GM13977 (cell line): ENCODE data around the gene NRAP.

ENCODE experiments used
- DNase-seq: peaks from one replicate; pipeline ENCODE4 v3.0.0; 2012; ENCODE audit warnings: low spot score
- CTCF ChIP-seq: IDR thresholded peaks from 2 replicates; pipeline ENCODE4 v1.5.1; 2012; ENCODE audit warnings: mild to moderate bottlenecking, control low read depth; ENCODE audit not compliant: insufficient read depth; ENCODE audit errors: extremely low read depth, missing control alignments
- in situ Hi-C: fragments of 300-500 bp; cut with MboI; formaldehyde crosslinking; loops from one replicate; pipeline ENCODE4 v1.12.0; 2022; ENCODE audit warnings: low sequenced_read_pairs, low pct_unique_long_range_greater_than_20kb, mixed read lengths, inconsistent platforms; ENCODE audit not compliant: unreplicated experiment

Gene NRAP

GRCh38 chr10:113709221-113709838, 45.5 kb upstream of the NRAP start:
- in situ Hi-C loops, result loop anchor here (25.0 kb wide), 1 partner anchor 403 kb away; no protein-coding TSS in a partner anchor
- TF ChIP-seq CTCF, result no peak
- DNase-seq, result no peak

GRCh38 chr10:113708640-113709039, 44.8 kb upstream of the NRAP start:
- no peak for TF ChIP-seq CTCF
- in situ Hi-C loops, result loop anchor here (25.0 kb wide), 1 partner anchor 404 kb away; no protein-coding TSS in a partner anchor
- no peak for DNase-seq

- in situ Hi-C loops, result loop anchor here (25.0 kb wide), 1 partner anchor 406 kb away; no protein-coding TSS in a partner anchor
- no peak for TF ChIP-seq CTCF
- DNase-seq, result no peak
Measured at GRCh38 chr10:113706623-113707022, 42.8 kb upstream of the NRAP start.

- DNase-seq, result no peak
- in situ Hi-C loops, result loop anchor here (25.0 kb wide), 1 partner anchor 407 kb away; no protein-coding TSS in a partner anchor
- TF ChIP-seq CTCF, result no peak
Measured at GRCh38 chr10:113705344-113705652, 41.5 kb upstream of the NRAP start.

GRCh38 chr10:113704637-113705343, 40.9 kb upstream of the NRAP start:
- peak; percentile 25 for DNase-seq
- in situ Hi-C loops, result loop anchor here (25.0 kb wide), 1 partner anchor 408 kb away; no protein-coding TSS in a partner anchor
- peak; percentile 68 for TF ChIP-seq CTCF

GRCh38 chr10:113697595-113697994, 33.8 kb upstream of the NRAP start:
- TF ChIP-seq CTCF, result no peak
- DNase-seq, result no peak
- in situ Hi-C loops, result no loop called here
